OCI-LY3 (cell line): Measurements from ENCODE around the gene PRRC1.

ENCODE experiments used
- CTCF ChIP-seq: fragments of 200-600, 300-600 bp; sonication (generic); IDR thresholded peaks from 2 replicates; pipeline ENCODE4 v1.5.1; 2014; ENCODE audit warnings: antibody characterized with exemption, low read length, low read depth
- EZH2phosphoT487 ChIP-seq: fragments of 200-600 bp; shearing (Covaris generic); IDR thresholded peaks from 2 replicates; pipeline ENCODE4 v1.6.1; 2018; ENCODE audit warnings: antibody characterized with exemption, mixed run types, low read depth

- TF ChIP-seq CTCF (no peak), EZH2phosphoT487 (no peak)
Observed at GRCh38 chr5:127521138-127521770, 3.8 kb downstream of the PRRC1 start.
